GM18520 (cell line): ENCODE measurements around the gene SESN2.

ENCODE experiments used
- ATAC-seq: cut with Tn5 transposase; IDR thresholded peaks from one replicate; pipeline ENCODE4 v1.9.1; 2021; ENCODE audit not compliant: unreplicated experiment

Gene SESN2

GRCh38 chr1:28282426-28283407 is 23.4 kb downstream of the SESN2 start:
- no peak for ATAC-seq

- no peak for ATAC-seq
These were observed 26.8 kb downstream of the SESN2 start for GRCh38 chr1:28286111-28286510.

DNA sequence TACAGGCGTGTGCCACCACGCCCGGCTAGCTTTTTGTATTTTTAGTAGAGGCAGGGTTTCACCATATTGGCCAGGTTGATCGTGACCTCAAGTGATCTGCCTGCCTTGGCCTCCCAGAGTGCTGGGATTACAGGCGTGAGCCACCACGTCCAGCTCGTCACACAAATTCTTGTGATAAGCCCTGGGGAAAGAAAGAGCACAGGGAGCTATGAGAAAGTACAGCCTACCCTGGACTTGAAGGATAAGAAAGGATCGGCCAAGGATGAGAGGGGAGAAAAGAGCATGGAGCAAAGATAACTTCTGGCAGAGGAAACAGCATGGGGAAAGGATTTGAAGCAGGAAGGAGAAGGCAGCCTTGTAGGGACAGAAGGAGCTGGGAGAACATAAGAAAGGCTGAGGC is 29.2 kb downstream of the SESN2 start:
- no peak for ATAC-seq

DNA sequence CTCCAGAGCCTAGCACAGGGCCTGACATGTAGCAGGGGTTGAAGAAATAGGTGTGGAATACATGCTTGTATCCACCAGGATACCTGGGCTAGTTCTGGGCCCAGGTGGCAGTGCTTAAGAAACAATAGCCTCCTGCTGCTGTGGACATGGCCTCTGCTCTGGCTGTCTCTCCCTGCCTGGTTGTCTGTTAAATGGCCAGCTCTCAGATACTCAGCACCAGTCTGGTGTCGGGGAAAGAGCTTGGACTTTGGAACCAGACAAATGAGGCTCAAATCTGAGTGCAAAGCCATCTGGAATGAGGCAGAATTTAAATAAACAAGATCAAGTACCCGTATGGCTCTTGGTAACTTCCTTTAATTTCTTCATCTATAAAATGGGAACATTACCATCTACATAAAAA is 31.5 kb downstream of the SESN2 start:
- ATAC-seq, result no peak

GRCh38 chr1:28291711-28292110 is 32.4 kb downstream of the SESN2 start:
- ATAC-seq, result no peak

DNA sequence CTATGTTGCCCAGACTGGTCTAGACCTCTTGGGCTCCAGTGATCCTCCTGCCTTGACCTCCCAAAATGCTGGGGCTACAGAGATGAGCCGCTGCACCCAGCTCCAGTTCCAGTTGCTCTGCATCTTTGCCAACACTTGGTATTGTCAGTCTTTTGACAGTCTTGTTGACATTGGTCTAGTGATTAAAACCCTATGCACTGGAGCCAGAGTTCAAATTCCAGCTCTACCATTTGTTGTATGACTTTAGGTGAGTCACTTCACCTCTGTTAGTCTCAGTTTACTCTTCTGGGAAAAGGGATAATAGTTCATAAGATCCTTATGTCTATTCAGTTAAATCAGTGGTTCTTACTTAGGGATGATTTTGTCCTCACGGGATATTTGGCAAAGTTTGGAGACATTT is 36.6 kb downstream of the SESN2 start:
- no peak for ATAC-seq

- ATAC-seq, result no peak
These were observed 37.3 kb downstream of the SESN2 start for GRCh38 chr1:28296401-28297261.

DNA sequence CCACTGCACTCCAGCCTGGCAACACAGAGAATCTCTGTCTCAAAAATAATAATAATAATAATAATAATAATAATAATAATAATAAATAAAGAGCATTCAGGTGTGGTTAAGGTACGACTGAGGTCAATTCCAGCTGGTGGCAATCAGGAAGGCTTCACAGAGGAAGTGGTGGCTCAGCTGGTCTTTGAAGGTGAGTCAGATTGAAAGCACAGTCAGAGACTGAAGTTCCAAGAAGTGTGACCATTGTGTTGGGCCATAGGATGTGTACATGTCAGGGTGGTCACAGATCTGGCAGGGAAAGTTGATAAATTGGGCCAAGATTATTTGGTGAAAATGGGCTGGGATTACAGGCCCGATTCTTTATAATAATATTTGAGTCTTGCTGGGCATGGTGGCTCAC is 38.5 kb downstream of the SESN2 start:
- ATAC-seq, result no peak

- ATAC-seq, result no peak
These were observed 39.1 kb downstream of the SESN2 start for GRCh38 chr1:28298438-28298837.

DNA sequence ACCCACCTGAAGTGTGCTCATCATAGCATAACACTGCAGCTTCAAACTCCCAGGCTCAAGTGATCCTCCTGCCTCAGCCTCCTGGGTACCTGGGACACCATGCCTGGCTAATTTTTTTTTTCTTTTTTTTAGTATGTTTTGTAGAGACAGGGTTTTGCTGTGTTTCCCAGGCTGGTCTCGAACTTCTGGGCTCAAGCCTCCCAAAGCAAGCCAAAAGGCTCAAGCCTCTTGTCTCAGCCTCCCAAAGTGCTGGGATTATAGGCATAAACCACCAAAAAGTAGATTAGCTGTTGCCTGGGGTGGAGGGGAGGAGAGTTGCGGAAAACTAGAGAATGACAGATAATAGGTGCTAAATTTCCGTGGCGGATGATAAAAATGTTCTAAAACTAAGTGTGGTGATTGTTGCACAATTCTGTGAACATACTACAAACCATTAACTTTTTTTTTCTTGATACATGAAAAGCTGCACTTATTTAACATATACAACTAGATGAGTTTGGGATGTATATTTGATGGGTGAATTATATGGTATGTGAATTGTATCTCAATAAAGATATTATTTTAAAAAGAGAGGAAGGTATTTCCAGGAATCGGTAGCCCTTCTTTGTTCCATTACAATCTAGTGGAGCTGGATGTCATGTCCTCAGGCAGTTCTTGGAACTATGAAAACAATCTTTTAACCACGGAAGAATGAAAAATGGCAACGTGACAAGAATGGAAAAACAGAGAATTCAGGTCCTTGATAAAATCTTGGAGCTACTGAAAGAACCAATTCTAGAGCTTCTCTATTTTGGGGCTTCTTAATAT is 42.3 kb downstream of the SESN2 start:
- ATAC-seq, result no peak

DNA sequence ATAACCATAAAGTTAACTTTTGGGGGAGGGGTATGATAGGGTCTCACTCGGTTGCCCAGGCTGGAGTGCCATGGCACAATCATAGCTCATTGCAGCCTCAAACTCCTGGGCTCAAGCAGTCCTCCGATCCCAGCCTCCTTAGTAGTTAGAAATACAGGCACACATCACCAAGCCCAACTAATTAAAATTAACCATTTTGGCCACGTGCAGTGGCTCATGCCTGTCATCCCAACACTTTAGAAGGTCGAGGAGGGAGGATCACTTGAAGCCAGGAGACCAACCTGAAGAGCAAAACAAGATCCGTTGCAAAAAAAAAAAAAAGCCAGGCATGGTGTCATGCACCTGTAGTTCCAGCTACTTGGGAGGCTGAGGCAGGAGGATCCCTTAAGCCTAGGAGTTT is 42.9 kb downstream of the SESN2 start:
- ATAC-seq, result no peak

GRCh38 chr1:28306301-28306949 is 47.1 kb downstream of the SESN2 start:
- ATAC-seq, result no peak

GRCh38 chr1:28308750-28309149 is 49.4 kb downstream of the SESN2 start:
- ATAC-seq, result no peak

- no peak for ATAC-seq
These were observed 50.4 kb downstream of the SESN2 start for GRCh38 chr1:28309702-28310101.

DNA sequence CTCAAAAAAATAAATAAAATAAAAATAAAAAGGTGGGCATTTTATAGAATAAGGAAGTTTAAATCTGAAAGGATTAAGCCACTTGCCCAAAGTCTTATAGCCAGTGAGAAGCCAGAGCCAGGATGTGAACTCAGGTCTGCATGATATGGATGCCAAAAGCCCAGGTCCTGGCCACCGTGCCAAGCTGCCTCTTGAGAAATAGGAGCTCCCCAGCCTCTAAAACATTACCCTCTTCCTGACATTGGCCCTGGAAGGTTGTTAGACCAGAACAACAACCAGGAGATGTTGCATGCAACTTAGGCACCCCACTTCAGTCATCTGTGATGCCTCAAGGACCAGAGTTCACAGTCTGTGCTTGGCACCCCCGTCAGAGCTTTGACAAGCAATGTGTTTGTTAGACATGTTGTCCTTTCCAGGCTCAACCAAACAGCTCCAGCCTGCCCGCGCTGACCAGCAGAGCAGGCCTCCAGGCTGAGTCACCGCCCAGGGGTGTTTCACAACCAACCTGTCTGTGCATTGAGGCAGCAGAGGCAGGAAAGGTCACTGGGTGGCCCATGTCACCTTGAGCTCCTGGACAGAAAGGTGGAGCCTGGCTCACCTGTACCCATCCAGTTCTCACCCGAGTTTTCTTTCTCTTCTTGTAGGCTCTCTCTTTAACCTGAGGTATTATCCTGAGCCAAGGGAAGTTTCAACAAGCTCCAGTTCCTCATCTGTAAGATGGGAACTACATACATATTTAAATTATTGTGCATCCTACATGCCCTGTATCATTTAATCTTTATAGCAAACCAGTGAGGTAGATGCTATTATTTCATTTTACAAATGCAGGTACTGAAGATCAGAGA is 54.6 kb downstream of the SESN2 start:
- no peak for ATAC-seq

- ATAC-seq, result no peak
These were observed 55.2 kb downstream of the SESN2 start for GRCh38 chr1:28314547-28314941.

DNA sequence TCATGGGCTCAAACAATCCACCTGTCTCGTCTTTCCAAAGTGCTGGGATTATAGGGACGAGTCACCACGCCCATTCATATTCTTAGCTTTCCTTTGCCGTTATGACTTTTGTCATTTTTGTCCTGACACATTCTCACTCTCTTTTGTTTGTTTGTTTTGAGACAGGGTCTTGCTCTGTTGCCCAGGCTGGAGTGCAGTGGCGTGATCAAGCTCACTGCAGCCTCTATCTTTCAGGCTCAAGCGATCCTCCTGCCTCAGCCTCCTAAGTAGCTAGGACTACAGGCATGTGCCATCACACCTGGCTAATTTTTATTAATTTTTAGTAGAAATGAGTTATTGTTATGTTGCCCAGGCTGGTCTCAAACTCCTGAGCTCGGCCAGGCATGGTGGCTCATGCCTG is 57.7 kb downstream of the SESN2 start:
- no peak for ATAC-seq

DNA sequence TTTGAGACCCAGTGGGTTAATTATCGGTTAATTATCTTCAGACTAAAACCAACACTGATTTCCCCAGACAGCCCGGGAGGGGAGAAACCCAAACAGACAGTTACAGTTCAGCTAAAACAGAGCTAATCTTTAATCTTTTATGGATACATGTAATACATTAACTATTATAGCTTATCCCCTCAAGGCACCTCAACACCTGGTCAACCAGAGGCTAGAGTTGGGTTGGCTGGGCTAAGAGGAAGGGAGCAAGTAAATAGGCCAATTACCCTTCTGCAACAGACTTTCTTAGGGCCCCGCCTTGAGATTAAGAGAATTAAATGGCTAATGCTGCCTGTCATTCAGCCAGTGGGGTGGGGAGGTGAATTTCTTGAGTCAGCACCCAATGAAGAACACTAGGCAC is 62.9 kb downstream of the SESN2 start:
- ATAC-seq, result no peak

DNA sequence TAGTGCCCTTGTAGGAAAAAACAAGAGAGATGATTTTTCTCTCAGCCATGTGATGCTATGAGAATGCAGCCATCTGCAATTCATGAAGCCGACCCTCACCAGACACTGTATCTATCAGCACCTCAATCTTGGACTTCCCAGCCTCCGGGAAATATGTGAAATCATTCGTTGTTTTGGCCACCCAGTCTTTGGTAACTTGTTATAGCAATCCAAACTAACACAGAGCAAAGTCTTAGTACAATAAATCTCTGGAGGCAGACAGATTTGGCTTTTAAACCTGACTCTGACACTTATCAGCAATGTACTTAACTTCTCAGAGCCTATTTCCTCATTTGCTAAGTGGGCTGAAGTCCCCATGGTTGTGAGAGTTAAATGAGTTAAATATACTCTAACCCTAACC is 64.4 kb downstream of the SESN2 start:
- ATAC-seq, result no peak

GRCh38 chr1:28326515-28326914 is 67.2 kb downstream of the SESN2 start:
- ATAC-seq, result no peak
